SKM-1 treated with dmso at 0.1 percent for 144 hours (cell line): Measurements from ENCODE around the gene NT5C3B.
A peak's percentile ranks its signal among the peaks of the same experiment; 100 is the strongest.
"Not testable (repeated sequence)": the region's sequence is repeated elsewhere in the genome, so short reads cannot be mapped to it uniquely, and the experiment has no call there.

Experiments
- DNase-seq: peaks from one replicate; lab custom pipeline; 2025; ENCODE audit not compliant: unreplicated experiment; lab: John Stamatoyannopoulos, UW

The NT5C3B gene

DNA sequence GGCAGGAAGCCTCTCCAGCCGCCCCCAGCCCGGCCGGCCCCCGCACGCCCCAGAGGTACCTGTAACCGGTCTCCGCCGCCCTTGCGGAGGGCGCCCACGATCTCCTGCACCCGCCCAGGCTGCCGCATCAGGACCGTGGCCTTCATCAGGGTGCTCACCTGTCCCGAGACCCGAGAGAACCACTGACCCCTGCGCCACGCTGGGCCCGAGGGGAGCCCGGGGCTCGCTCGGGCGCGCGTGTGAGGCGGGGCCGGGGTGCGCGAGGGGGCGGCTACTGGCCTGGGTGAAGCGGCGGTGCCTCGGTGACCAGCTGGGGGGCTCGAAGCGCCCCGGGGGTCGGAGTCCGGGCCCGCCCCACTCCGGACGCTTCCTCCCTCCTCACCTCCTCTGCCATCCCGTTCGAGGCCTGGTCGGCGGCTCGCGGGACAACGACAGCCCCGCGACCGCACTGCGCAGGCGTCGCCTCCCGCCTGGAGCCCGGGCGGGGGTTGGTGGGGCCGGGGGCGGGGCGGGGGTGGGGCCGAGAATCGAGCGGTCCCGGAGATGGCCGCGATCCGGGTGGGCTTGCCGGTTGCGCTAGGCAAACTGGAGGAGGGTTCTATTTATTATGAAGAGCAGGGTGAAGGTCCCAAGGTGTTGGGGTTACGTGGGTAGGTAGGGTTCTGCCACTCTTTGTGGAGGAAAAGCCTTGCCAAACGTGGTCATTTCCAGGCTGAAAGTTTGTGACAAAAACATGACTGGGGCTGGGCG, at the start of gene NT5C3B:
Gene NT5C3B, minus strand, starts transcription at position 433 of the 750 bp plus-strand sequence. Its CDS starts 39 bp downstream, at position 394.
- peak; percentile 19 for DNase-seq

DNA sequence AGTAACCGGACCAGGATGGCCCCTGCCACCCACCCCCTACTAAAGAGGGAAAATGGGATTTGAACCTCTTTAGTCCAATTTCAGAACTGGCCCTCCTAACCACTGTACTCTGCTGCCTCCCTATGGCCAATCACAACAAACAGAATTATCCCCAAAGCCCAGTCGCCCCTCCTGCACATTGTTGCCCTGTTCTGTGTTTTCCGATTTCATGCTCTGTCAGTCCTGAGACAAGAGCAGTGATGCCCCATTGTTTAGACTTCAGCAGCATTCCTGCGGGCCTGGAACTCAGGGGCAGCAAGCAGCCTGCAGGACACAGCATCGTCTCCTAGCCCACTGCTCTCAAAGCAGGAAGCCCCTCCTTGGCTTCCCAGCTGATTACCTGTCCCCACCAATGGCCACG, 49.7 kb upstream of the NT5C3B start:
- DNase-seq = no peak

DNA sequence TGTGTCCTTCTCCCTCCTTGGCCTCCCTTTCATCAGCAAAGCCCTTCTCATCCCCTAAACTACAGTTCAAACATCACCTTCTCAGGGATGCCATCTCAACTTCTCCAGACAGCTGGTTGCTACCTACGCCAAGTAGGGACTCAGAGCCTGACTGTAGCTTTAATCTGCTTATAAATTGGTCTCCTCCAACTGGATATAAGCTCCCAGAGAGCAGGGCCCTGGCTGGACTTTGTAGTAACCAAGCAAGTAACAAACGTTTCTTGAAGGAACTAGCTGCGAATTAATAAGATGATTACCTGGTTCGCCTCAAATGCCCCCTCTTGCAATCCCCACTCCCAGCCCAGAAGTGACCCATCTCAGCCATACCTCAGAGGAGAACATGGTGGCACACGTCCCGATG, 46.7 kb upstream of the NT5C3B start:
- no peak for DNase-seq

DNA sequence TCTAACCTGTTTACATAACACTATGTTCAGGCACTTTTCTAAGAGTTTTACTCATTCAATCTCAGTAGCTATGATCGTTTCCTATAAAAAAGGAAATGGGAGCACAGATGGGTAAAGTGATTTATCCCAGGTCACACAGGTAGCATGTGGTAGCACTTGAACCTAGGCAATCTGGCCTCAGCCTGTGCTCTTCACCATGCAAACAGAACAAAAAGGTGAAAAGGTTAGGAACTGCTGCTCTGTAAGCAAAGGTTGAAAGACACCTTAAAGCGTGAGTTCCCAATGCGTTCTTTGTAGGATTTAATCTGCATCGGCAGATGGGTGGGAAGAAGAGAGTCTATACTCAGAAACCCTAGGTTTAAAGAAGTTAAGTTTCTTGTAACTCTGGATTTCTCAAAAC, 44.1 kb upstream of the NT5C3B start:
- no peak for DNase-seq

DNA sequence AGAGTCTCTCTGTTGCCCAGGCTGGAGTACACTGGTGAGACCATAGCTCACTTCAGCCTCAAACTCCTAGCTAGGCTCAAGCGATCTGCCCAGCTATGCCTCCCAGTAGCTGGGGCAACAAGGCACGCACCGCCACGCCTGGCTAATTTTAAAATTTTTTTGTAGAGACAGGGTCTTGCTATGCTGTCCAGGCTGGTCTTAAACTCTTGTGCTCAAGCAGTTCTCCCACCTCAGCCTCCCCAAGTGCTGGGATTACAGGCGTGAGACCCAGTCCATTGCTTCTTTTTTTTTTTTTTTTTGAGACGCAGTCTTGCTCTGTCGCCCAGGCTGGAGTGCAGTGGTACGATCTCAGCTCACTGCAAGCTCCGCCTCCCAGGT, 38.2 kb upstream of the NT5C3B start:
- DNase-seq = not testable (repeated sequence)

DNA sequence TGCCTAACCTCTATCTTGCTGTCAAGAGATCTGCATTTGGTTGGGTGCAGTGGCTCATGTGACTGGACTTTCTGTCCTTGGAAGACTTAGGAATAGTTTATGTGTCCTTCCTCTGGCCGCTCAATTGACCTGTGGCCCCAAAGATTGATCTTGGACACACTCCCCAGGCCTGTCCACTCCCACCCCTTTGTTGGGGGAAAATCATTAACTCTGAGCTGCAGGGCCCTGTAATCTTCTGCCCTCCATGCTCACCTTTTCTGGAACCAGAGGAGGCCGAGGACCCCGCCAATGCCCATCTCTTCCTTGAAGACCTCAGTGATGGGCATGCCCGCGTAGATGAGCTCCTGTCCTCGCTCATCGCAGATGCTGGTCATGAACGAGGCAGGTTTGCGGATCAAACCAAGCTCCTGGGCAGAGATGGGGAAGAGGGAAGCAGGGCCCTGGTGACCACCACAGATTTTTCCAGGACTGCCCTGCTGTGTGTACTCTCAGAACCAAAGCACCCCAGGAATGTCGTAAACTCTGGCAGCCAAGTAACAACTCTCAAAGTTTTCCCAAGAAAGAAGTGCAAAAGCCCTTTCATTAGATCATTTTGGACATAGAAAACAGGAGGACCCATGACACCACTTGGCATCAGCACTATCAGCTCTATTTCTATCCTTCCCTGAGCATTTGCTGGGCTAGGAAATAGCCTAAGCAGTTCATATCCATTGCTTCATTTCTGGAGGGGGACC, 37.7 kb upstream of the NT5C3B start:
- DNase-seq = no peak

DNA sequence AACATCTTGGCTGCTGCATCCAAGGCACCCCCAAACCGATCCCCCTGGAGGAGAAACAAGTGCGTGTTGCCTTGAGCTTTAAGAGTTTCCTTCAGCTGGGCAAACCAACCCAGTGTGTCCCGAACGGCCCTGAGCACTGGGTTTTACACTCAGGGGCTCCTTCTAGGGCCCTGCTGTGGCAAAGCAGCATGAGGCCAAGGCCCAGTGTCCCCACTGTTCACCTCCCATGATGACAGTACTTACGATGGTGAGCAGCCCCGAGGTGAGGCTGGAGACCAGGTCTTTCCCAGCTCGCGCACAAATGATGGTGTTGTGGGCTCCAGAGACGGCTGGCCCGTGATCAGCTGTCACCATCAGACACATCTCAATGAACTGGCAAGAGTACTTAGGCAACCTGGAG, 35.8 kb upstream of the NT5C3B start:
- DNase-seq = no peak

DNA sequence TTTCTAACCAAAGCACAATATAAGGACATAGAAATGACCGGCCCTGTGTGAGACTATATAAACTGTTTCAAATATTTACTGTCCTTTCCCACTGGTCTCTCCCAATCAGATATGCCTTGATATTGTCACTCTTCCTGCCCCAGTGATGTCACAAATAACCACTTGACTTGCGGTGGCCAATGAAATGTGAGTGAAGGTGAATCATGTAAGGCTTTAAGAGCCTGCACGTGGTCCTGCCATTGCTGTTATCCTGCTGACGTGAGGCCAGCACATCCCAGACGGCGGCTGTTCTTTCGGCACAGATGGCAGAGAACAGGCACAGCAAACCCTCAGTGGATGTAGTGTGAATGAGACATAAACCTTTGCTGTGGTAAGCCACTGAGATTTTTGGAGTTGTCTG, 34.6 kb upstream of the NT5C3B start:
- DNase-seq = no peak

DNA sequence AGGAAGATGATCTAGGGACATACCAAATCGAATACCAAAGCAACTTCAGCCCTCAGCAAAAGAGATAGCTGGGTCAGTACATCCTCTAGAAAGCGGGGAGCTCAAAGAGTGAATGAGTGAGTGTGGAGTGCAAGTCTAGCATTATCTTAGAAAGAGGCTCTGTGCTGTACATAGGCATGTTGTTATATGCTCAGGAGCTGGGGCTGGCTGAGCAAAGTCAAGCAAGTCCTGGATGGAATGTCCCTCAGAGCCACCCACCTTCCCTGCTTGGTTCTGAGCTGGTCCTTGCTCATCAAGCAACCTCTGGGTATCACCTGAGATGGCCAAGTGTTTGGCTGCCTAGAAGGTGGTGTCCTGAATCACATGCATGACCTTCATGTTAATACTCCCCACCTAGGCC, 34.1 kb upstream of the NT5C3B start:
- no peak for DNase-seq

DNA sequence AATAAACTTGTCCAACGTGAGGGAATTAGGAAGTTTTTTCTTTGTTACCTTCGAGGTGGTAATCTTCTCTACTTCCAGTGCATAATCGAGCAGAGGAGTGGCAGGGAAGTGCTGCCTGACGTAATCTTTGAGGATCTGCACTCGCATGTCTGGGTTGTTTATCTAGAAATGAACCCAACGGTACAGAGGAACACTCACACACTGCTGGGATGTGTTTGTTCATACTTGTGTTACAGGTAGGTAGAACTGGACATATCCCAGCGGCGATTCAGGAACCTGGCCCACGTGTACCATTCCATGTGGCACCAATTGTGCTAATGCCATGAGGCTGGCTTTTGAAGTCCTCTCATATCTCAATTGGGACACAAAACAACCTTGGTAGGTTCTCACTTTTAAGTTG, 33.4 kb upstream of the NT5C3B start:
- no peak for DNase-seq

DNA sequence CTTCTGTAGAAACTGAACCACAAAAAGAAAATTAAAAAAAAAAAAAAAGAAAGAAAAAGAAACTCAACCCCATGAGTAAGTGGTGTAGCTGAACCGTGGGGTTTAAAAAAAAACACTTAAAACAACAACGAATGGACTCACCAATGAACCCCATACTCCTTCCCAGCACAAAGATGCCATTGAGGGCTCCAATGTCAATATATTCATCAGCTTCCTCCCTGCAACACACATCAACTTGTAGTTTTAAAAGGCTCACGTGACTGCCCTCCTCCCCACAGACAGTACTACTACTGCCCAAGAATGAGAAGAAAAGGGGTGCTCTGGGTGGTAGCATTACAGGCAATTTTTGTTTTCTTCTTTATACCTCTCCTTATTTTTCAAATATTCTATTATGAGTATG, 32.5 kb upstream of the NT5C3B start:
- DNase-seq = no peak

DNA sequence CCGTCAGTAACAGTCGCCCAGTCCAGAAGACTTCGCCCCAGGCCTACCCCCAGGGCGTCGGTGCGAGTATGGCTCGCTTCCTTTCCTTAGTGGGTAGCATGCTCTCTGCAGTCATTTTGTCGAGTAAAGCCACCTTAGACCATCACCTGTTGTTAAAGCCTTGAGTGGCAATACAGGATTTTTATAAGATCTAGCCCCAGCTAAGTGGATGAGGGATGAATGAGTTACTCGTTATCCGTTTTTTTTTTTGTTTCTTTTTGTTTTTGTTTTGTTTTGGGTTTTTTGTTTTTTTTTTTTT, 29.5 kb upstream of the NT5C3B start:
- DNase-seq = no peak

DNA sequence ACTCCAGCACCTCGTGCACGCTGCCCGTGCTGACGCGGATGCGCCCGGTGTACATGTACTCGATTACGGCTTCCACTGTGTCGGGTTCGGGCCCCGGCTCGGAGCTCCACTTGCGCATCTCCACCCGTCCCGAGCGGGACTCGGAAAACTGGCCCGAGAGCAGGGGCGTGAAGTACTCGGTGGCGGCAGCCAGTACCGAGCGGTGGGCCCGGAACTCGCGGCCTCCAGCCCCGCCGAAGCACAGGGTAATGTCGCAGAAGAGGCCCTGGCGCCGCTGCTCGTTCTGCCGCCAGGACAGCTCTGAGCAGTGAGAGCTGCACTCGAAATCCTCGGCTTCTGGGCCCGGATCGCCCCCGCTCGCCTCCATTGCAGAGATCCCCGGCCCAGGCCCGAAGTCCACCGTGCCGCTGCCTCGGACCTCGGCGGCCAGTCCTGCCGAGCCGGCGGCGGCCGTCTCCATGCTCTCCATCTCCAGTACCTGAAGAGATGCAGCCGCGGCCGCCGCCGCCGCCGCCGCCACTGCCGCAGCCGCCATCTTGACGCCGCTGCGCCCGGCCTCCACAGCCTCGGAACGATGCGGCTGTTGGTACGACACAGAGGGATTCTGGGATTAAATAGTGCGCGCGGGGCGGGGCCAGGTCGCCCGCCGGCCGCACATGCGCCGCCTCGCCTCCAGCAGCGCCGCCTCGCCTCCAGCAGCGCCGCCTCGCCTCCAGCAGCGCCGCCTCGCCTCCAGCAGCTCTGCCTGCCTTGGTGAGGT, 29.0 kb upstream of the NT5C3B start, which contains the start of gene KLHL11:
Gene KLHL11, minus strand, starts transcription at position 588 of the 760 bp plus-strand sequence. Its CDS starts 53 bp downstream, at position 535.
- DNase-seq = peak; percentile 83

DNA sequence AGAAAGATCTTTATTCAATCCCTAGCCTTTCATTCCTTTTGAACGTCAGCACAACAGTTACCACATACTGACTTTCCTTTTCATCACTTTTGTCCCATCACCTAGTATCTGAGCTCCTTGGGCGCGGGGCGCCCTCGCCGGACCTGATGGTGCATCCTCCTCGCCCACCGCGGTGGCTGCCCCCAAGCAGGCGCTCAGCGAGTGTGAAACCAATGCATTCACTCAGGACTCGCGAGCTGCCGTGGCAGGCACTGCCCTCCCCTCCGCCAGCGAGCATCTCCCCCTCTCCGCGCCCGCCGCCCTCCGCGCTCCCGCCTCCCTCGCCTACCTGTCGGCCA, 28.4 kb upstream of the NT5C3B start:
- no peak for DNase-seq

DNA sequence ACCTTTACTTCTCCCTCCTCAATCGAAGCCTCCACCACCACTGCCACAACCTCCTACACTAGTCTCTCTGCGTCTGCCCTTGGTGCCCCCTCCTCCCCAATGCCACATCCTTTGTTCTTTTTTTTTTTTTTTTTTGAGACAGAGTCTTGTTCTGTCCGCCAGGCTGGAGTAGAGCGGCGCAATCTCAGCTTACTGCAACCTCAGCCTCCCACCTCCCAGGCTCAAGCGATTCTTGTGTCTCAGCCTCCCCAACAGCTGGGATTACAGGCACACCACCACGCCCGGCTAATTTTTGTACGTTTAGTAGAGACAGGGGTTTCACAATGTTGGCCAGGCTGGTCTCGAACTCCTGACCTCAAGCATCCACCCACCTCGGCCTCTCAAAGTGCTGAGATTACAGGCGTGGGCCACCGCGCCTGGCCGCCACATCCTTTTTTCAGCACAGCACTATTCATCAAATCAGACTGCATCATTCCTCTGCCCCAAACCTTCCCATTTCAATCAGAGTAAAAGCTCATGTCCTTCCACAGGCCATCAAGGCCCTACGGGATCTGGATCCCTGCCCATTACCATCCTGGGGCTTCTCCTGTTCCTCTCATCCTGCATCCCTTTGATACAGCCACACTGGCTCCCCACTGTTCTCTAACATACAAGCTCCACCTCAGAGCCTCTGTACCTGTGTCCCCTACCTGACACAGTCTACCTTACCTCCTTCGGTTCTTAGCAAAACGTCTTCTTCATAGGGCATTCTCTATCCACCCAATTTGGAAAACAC, 27.2 kb upstream of the NT5C3B start:
- no peak for DNase-seq

DNA sequence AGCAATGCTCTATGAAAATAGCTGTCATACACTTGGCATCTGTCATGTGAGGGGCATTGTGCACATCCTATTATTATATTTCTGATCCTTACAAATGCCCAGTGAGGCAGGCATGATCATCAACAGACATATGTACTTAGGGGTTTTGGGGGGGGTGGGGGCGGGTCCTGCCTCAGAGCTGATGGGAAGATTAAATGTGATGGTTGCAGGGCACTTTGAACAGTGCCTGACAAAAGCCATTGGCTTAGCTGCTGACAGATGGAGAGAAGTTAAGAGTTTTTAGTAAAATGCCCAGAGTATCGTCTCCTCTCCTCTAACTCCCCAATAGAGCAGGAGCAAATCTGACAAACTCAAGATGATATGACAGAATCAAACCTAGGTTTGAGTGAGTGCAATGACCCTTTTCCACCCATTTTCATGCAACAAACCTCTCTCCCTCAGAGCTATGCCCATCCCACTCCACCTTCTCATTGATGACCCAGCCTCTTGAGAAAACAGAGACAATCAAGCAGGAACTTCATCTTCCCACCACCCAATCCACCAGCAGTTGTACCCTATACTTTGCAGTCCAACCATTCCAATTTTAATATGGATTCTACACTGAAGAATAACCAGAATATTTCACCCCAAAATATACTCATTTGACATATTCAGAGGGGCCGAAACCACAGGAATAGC, 24.4 kb upstream of the NT5C3B start:
- DNase-seq = no peak

DNA sequence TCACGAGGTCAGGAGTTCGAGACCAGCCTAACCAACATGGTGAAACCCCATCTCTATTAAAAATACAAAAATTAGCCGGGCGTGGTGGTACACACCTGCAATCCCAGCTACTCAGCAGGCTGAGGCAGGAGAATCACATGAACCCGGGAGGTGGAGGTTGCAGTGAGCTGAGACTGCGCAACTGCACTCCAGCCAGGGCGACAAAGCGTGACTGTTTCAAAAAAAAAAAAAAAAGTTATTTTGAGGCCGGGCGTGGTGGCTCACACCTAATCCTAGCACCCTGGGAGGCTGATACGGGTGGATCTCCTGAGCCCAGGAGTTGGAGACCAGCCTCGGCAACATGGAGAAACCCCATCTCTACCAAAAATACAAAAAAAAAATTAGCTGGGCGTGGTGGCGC, 15.3 kb upstream of the NT5C3B start:
- DNase-seq = not testable (repeated sequence)

DNA sequence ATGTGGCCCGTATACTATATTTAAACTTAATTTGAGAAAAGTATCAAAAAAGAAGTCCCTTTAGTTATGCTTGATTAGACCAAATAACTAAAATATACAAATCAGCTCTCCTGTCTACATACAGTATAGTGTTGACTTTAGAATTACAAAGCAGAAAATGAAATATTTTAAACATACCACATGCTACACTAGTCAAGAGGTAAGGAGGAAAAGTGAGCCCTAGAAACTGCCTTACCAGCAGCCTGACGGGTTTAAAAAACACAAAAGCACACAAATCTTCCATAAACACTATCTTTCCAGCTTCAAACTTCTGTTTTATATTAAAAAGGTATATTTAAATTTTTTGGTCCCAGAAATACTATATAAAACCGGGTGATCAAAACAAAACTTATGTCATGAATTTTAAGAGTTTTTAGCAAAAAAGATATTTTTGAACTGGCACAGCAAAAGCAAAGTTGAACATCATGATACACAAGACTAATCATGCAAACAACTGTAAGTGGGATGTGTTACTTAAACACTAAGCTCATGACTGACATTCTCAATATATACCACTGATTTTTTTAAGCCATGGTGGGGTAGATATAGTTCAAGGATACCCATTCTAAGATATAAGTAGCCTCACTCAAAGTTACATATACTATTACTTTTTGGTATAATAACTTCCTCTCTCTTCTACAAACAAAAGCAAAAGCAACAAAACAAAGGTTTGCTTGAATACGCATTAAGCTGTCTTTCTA, 13.4 kb upstream of the NT5C3B start:
- no peak for DNase-seq

DNA sequence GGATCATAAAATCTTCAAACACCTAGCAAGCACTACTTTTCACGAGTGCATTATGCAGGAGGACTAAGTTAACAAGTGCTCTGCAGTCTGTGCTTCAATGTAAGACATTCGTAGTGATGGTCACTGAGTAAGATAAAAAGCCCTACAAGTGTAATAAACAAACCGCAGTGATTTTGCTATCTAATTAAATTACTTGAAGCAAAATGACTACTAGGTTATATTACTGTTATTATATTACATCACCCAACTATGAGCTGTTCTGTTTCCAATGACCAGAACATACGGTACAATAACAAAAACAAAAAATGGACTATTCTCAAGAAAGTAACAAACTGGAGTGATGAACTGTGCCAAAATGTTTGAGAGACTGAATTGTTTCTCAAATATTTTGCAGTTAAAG, 12.8 kb upstream of the NT5C3B start:
- no peak for DNase-seq

DNA sequence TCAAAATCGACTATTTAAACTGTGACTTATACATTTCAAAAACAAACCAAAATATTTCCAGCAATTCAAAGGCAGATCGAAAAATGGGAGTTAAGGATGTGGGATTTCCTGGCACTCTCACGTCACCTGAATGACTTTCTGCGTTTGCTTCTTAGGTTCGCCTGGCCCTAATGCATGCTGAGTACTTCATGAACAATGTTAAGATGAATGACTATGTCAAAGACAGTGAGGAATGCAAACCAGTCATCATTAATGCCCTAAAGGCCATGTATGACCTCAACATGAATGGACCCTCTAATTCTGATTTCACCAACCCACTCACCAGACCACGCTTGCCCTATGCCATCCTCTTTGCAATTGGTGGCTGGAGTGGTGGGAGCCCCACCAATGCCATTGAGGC, 8.9 kb upstream of the NT5C3B start:
- DNase-seq = no peak
